Skeletal muscle cell (primary cell): Measurements from ENCODE around the gene WNT8B.

Experiments used
- DNase-seq: peaks from one replicate; pipeline ENCODE4 v3.0.0-alpha.2; 2010; ENCODE audit warnings: low read depth
- H3K4me3 ChIP-seq: 2 replicates; pipeline ENCODE4 v1.5.1; 2011; ENCODE audit warnings: low read depth, mild to moderate bottlenecking, control low read depth, low read length, moderate library complexity

The WNT8B gene

DNA sequence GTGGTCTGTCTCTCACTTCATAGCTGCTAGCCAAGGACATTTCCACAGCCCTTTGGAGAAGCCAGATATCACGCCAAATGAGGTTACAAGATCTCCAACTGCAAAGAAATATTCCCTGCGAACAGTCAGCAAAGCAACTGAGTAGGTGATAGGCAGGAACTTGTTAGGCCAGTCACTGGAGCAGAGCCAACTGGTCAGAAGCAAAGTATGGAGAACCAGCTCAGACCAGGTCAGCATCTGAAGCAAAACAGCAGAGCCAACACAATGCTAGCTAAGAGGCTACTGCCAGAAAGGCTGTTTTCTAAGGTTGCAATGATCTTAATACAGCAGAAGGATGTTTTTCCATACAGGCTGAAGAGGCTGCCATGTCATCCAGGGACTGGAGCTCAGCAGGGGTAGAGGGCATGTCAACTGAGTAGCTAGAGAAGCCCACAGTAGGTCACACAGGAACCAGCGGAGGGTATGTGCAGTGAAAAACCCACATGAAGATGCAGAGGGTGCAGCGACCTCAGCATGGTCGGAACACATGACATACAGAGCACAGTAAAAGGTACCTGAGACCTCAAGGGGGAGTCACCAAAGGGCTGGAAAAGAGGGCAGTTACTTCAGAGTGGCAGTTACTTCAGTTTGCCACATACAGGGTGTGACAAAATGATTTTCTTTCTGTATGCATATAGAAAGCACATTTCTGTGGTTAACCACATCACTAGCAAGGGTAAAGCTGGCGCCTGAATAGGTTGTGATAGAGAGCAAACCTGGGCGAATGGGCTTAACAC is 47.9 kb downstream of the WNT8B start:
- H3K4me3 ChIP-seq = no peak overlapping the region
- no peak for DNase-seq

GRCh38 chr10:100515612-100516011 is 52.8 kb downstream of the WNT8B start:
- no peak overlapping the region for H3K4me3 ChIP-seq
- no peak for DNase-seq

DNA sequence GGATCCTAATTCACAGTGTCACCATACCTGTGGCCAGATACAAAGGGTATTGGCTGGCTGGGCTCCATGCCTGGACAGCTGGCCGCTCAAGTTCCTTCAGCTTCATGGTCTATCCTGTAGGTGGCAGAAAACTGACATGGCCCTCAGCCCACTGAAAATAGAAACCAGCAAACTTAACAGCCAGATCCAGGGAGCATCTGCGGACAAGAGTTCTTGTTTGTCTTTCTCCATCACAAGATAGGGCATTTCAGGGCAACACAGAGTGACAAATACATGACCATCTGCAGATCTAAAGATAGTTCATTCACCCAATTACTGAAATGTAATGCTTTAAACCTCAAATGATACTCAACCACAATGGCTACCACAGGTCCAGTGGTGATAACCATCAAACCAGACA is 54.0 kb downstream of the WNT8B start:
- H3K4me3 ChIP-seq = no peak overlapping the region

GRCh38 chr10:100518761-100519241 is 56.0 kb downstream of the WNT8B start:
- DNase-seq = no peak
- peak overlapping the region; percentile 46 for H3K4me3 ChIP-seq

More for the DNA sequence above, 54.0 kb downstream of the WNT8B start:
- no peak for DNase-seq

DNA sequence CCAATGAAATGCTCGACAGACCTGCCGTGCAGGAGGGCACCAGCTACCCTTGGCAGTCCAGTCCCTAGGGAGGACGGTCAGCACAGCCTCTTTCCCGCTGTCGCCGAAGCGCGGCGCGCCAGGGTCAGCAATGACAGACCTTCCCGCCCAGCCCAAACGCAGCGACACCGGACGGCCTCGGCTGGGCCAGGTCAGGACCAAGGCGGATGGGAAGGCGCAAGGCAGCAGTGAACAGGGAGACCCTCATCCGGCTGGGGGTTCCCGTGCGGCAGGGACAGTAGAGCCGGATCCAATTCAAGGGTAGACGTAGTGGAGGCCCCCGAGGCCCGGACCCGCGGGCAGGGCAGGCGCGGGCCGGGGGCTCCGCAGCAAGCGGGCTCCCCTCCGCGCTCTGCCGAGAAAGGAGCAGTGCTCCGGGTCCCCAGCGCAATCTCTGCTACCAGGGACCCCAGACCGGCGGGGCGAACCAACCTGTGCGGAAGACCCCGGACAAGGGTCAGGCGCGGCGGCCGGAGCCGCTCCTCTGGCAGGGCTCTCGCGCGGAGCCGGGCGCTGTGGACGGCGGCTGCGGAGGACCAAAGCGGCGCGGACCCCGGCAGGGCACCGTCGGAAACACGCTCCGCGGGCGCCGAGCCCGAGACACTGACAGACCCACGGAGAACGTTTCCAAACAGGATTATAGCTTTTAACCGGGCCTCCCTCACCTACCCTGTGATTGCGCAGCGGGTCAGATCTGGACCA is 56.7 kb downstream of the WNT8B start, which contains the start of gene SEC31B:
TSS of gene SEC31B (minus strand) at position 551 of the 741 bp plus-strand sequence. CDS start 2,909 bp downstream, outside the sequence.
- DNase-seq = no peak

DNA sequence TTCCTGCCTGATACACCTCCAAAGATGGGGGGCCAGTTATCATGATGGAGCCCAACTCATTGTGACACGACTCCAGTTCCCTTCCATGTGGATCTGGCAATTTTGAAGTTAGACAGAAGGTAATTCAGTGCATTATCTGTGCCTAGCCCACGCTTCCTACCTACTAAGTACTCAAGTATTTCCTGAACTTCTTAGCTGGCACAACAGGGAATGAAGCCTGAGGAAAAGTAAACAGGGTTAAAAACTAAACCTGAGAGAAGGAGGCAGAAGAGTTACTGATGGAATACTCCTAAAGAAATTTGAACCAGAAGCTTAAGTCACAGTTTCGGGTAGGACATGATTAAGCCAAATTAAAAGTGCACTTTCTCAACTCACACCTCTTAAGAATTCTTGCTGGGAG is 58.0 kb downstream of the WNT8B start:
- H3K4me3 ChIP-seq = no peak overlapping the region
- no peak for DNase-seq

More for the DNA sequence above, 56.7 kb downstream of the WNT8B start, which contains the start of gene SEC31B:
- H3K4me3 ChIP-seq = peak within 1 kb of the TSS; percentile 46

DNA sequence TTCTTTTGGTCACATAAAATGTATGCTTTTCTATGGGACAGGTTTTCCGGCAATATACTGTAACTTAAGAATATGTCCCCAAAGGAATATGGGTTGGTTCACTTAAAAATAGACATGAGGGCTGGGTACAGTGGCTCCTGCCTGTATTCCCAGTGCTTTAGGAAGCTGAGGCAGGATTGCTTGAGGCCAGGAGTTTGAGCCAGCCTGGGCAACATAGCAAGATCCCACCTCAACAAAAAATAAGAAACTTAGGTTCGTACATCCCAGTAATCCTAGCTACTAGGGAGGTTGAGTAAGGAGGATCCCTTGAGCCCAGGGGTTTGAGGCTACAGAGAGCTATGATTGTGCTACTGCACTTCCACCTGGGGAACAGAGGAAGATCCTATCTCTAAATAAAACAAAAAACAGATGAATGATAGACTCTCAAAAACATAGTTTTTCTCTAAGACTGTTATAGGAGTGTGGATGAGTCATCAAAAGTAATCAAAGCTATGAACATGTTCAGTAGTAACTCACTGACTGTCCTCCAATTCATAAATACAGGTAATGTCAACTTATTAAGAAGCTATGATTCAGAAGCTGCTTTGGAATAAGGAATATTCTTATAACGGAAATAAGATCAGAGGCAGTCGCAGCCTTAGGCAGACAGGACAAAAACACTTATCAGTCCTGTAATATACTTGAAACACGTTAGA is 59.4 kb downstream of the WNT8B start:
- no peak overlapping the region for H3K4me3 ChIP-seq
- no peak for DNase-seq

GRCh38 chr10:100522945-100523344 is 60.1 kb downstream of the WNT8B start:
- no peak for DNase-seq
- H3K4me3 ChIP-seq = no peak overlapping the region

- DNase-seq = no peak
- H3K4me3 ChIP-seq = no peak overlapping the region
Observed at GRCh38 chr10:100524206-100524605, 61.4 kb downstream of the WNT8B start.

DNA sequence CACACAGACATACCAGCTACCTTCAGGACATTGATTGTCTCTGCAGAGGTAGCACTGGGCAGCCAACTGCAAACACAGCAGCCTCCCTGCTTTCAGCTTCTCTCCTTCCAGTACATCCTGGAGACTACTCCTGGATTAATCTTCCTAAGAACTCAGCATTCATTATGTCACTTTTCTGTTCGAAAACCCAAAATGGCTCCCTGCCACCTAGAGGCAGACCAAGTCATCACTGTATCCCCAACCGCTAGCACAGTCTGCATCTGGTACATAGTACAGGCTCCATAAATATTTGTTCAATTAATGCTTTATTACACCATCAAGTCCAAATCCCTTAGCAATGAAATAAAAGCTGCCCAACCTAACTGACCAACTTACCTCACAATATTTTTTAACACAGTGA is 61.8 kb downstream of the WNT8B start:
- H3K4me3 ChIP-seq = no peak overlapping the region
- DNase-seq = no peak

- H3K4me3 ChIP-seq = peak overlapping the region; percentile 96
- no peak for DNase-seq
Observed at GRCh38 chr10:100528123-100528886, 65.5 kb downstream of the WNT8B start.

GRCh38 chr10:100528921-100529474 is 66.2 kb downstream of the WNT8B start:
- H3K4me3 ChIP-seq = peak overlapping the region; percentile 96
- no peak for DNase-seq

DNA sequence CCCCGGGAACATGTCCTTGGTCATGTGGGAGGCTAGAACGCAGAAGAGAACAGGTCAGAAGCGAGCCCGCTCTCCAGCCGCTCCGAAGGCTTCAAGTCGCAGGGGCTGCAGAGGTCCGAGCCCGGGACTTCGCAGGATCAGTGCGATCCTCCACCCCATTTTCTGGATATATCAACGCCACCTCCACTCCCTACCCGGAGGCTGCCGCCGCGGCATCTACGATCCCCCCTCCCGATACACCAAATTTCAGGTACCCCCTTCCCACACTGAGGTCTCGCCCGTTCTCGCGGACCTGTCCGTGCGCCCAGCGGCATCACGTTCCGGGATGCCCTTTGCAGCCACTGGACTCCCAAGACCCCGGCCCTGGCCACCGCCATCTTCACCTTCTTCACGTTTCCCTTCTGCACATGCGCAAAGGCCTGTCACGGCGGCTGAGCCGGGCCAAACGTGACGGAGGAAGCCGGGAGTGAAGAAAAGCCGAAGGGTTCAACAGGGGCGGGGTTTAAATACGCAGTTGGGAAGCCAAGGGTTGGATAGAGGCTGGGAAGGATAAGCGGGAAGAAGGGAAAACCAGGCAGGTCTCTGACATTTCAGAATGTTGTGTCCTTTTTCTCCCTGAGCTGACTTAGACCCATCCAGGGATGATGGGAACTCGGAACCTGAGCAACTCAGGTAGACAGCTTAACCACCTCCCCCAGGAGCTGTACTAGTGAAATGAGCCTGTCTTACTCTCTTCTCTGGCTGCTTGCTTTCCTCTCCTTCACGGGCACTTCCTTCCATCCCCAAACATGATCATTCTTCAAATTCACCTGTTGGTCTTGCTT is 66.9 kb downstream of the WNT8B start, which contains the start of gene NDUFB8:
TSS of gene NDUFB8 (minus strand) at position 397 of the 824 bp plus-strand sequence. CDS start at position 377, 20 bp downstream.
- no peak for DNase-seq
- peak within 1 kb of the TSS; percentile 96 for H3K4me3 ChIP-seq

DNA sequence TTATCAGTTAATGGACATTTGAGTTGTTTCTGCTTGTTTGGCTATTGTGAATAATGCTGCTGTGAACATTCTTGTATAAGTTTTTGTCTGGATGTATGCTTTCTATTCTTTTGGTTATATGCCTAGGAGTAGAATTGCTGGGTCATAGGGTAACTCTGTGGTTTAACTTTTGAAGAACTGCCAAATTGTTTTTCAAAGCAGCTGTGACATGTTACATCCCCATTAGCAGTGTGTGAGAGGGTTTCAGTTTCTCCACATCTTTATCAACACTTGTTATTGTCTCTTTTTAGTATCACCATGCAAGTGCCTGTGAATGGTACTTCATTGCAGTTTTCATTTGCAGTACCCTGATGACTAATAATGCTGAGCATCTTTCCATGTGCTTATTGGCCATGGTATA is 69.0 kb downstream of the WNT8B start:
- no peak overlapping the region for H3K4me3 ChIP-seq
- no peak for DNase-seq
